Neural cell (in vitro differentiated cells): ENCODE data around the gene RFX2. TPM values are rescaled to one million over a fixed set of nuclear protein-coding genes. Genes with fewer than 3 reads are reported as not detected.

Experiments
- H2AFZ ChIP-seq: fragments of 200-600, 300-800 bp; sonication (generic), shearing (Covaris generic); 2 replicates; pipeline ENCODE4 v1.6.0; 2014; ENCODE audit warnings: low read depth, mild to moderate bottlenecking, antibody characterized with exemption, low read length, moderate library complexity
- H3F3A ChIP-seq: fragments of 200-600 bp; shearing (Covaris generic); 2 replicates; pipeline ENCODE4 v1.6.1; 2016; ENCODE audit warnings: mild to moderate bottlenecking, moderate library complexity, mixed read lengths, antibody characterized with exemption, low read length; ENCODE audit not compliant: insufficient read depth, poor library complexity, severe bottlenecking
- H3K27ac ChIP-seq: fragments of 200-600, 300-800 bp; sonication (generic), shearing (Covaris generic); 2 replicates; pipeline ENCODE4 v1.5.1; 2014; ENCODE audit warnings: mild to moderate bottlenecking, low read length, moderate library complexity
- H3K27me3 ChIP-seq: fragments of 300-800, 200-600 bp; sonication (generic), shearing (Covaris generic); 2 replicates; pipeline ENCODE4 v1.6.0; 2014; ENCODE audit warnings: mild to moderate bottlenecking, low read depth, low read length, moderate library complexity; ENCODE audit not compliant: insufficient read depth
- H3K36me3 ChIP-seq: fragments of 300-800, 200-600 bp; sonication (generic), shearing (Covaris generic); 2 replicates; pipeline ENCODE4 v1.5.1; 2014; ENCODE audit warnings: mild to moderate bottlenecking, antibody characterized with exemption, low read length, moderate library complexity; ENCODE audit not compliant: insufficient read depth
- H3K4me2 ChIP-seq: fragments of 300-800, 200-600 bp; sonication (generic), shearing (Covaris generic); 2 replicates; pipeline ENCODE4 v1.6.0; 2014; ENCODE audit warnings: mild to moderate bottlenecking, low read length
- H3K4me3 ChIP-seq: fragments of 300-800, 200-600 bp; sonication (generic), shearing (Covaris generic); 2 replicates; pipeline ENCODE4 v1.5.1; 2014; ENCODE audit warnings: mild to moderate bottlenecking, low read length, moderate library complexity
- H3K79me2 ChIP-seq: fragments of 200-600 bp; shearing (Covaris generic); replicated peaks from 2 replicates; pipeline ENCODE4 v1.6.0; 2014; ENCODE audit warnings: mild to moderate bottlenecking, low read length, moderate library complexity; ENCODE audit not compliant: insufficient read depth
- H3K9ac ChIP-seq: fragments of 300-800, 200-600 bp; sonication (generic), shearing (Covaris generic); 2 replicates; pipeline ENCODE4 v1.6.1; 2016; ENCODE audit warnings: mild to moderate bottlenecking, low read length, mixed read lengths
- H3K9me2 ChIP-seq: fragments of 200-600 bp; shearing (Covaris generic); 2 replicates; pipeline ENCODE4 v1.6.1; 2016; ENCODE audit warnings: mild to moderate bottlenecking, low read length, mixed read lengths; ENCODE audit not compliant: insufficient read depth
- H3K9me3 ChIP-seq: fragments of 200-600, 300-800 bp; sonication (generic), shearing (Covaris generic); 2 replicates; pipeline ENCODE4 v1.6.1; 2016; ENCODE audit warnings: mild to moderate bottlenecking, mixed run types, low read length, moderate library complexity, mixed read lengths
- H4K20me1 ChIP-seq: fragments of 200-600 bp; shearing (Covaris generic); 2 replicates; pipeline ENCODE4 v1.6.1; 2016; ENCODE audit warnings: mild to moderate bottlenecking, mixed run types; ENCODE audit not compliant: insufficient read depth
- CTCF ChIP-seq: fragments of 450-650 bp; IDR thresholded peaks from 2 replicates; pipeline ENCODE4 v1.5.1; 2014; ENCODE audit warnings: antibody characterized with exemption, mild to moderate bottlenecking, moderate library complexity; ENCODE audit not compliant: poor library complexity, severe bottlenecking
- EP300 ChIP-seq: fragments of 450-650 bp; conservative IDR thresholded peaks from 2 replicates; pipeline ENCODE4 v1.6.1; 2014; ENCODE audit warnings: antibody characterized with exemption, mild to moderate bottlenecking, moderate library complexity; ENCODE audit not compliant: poor library complexity, severe bottlenecking
- EZH2 ChIP-seq: fragments of 200-600, 300-800 bp; shearing (Covaris generic), sonication (generic); IDR thresholded peaks from 2 replicates; pipeline ENCODE4 v1.6.1; 2014; ENCODE audit warnings: antibody characterized with exemption, low read length, borderline replicate concordance, mild to moderate bottlenecking; ENCODE audit not compliant: insufficient read depth, poor library complexity, severe bottlenecking
- MXI1 ChIP-seq: fragments of 450-650 bp; conservative IDR thresholded peaks from 2 replicates; pipeline ENCODE4 v1.6.1; 2014; ENCODE audit warnings: antibody characterized with exemption, mild to moderate bottlenecking; ENCODE audit not compliant: poor library complexity, severe bottlenecking
- POLR2AphosphoS5 ChIP-seq: IDR thresholded peaks from 2 replicates; pipeline ENCODE4 v1.6.1; 2012
- RAD21 ChIP-seq: fragments of 450-650 bp; conservative IDR thresholded peaks from 2 replicates; pipeline ENCODE4 v1.6.1; 2014; ENCODE audit warnings: antibody characterized with exemption, mild to moderate bottlenecking, moderate library complexity
- REST ChIP-seq: IDR thresholded peaks from 2 replicates; pipeline ENCODE4 v1.6.1; 2012; ENCODE audit warnings: borderline replicate concordance
- SMC3 ChIP-seq: fragments of 450-650 bp; conservative IDR thresholded peaks from 2 replicates; pipeline ENCODE4 v1.6.1; 2014; ENCODE audit warnings: antibody characterized with exemption, mild to moderate bottlenecking, moderate library complexity; ENCODE audit not compliant: poor library complexity
- TAF1 ChIP-seq: IDR thresholded peaks from 2 replicates; pipeline ENCODE4 v1.6.1; 2012; ENCODE audit warnings: low read depth
- polyA plus RNA-seq: library from polyadenylated mRNA; depleted of rRNA; stranded (reverse); fragments of >200 nt; gene quantifications from 2 replicates; pipeline ENCODE4 v1.2.3, GENCODE V29; 2014

RFX2 gene
- polyA plus RNA-seq, 1 donor from 2014 or later = 0.69 TPM

- H3K4me3 ChIP-seq = no peak overlapping the region
- no peak overlapping the region for H3K9ac ChIP-seq
- H3K79me2 ChIP-seq = peaks cover 51% of the 10 kb centered on the region
- no peaks in the 10 kb centered on the region for H3K27me3 ChIP-seq
- H3K9me3 ChIP-seq = no peaks in the 10 kb centered on the region
- H3F3A ChIP-seq = no peaks in the 10 kb centered on the region
- H3K36me3 ChIP-seq = no peaks in the 10 kb centered on the region
- peaks cover 4% of the 10 kb centered on the region for H4K20me1 ChIP-seq
- TF ChIP-seq EZH2 = no peak
- TF ChIP-seq EP300 = no peak
- TF ChIP-seq RAD21 = no peak
- no peak for TF ChIP-seq MXI1
- TF ChIP-seq TAF1 = no peak
- no peak for TF ChIP-seq CTCF
- TF ChIP-seq REST = no peak
- no peak for TF ChIP-seq SMC3
- TF ChIP-seq POLR2AphosphoS5 = no peak
- no peak overlapping the region for H3K4me2 ChIP-seq
- no peaks in the 10 kb centered on the region for H3K9me2 ChIP-seq
- H3K27ac ChIP-seq = no peak overlapping the region
- H2AFZ ChIP-seq = no peak overlapping the region
These were observed 152.0 kb downstream of the RFX2 start for GRCh38 chr19:5958074-5958850.

- H3K36me3 ChIP-seq = no peaks in the 10 kb centered on the region
- peaks cover 4% of the 10 kb centered on the region for H4K20me1 ChIP-seq
- no peaks in the 10 kb centered on the region for H3K9me3 ChIP-seq
- H3K4me3 ChIP-seq = no peak overlapping the region
- H3K27me3 ChIP-seq = no peaks in the 10 kb centered on the region
- H2AFZ ChIP-seq = no peak overlapping the region
- no peaks in the 10 kb centered on the region for H3K9me2 ChIP-seq
- TF ChIP-seq TAF1 (no peak), CTCF (no peak), EP300 (no peak), MXI1 (no peak), REST (no peak), POLR2AphosphoS5 (no peak)
- no peak overlapping the region for H3K4me2 ChIP-seq
- peaks cover 50% of the 10 kb centered on the region for H3K79me2 ChIP-seq
- H3K9ac ChIP-seq = no peak overlapping the region
- H3F3A ChIP-seq = no peaks in the 10 kb centered on the region
- no peak overlapping the region for H3K27ac ChIP-seq
These were observed 153.1 kb downstream of the RFX2 start for GRCh38 chr19:5957170-5957569.
